Tibial nerve (tissue), 4 donors: Measurements from ENCODE around the gene PROK1. TPM values are rescaled to one million over a fixed set of nuclear protein-coding genes. Genes with fewer than 3 reads are reported as not detected.
"Not testable (repeated sequence)": the region's sequence is repeated elsewhere in the genome, so short reads cannot be mapped to it uniquely, and the experiment has no call there.

Experiments used
- DNase-seq, 2 donors: peaks; one replicate each; pipeline ENCODE4 v3.0.0-alpha.2; 2019; ENCODE audit warnings: low spot score in 2 of 2
- H3K27ac ChIP-seq, 4 donors: fragments of 200-600 bp; sonication (generic) in 3 of 4; one replicate each; pipeline ENCODE4 v1.5.1; 2017 to 2019; ENCODE audit warnings: mild to moderate bottlenecking in 1 of 4
- H3K27me3 ChIP-seq, 2 donors: fragments of 200-600 bp; sonication (generic) in 1 of 2; one replicate each; pipeline versions ENCODE4 v1.5.1 to v1.6.0; 2017 to 2019
- H3K36me3 ChIP-seq, 3 donors: fragments of 200-600 bp; sonication (generic); one replicate each; pipeline ENCODE4 v1.5.1; 2018 to 2019
- H3K4me1 ChIP-seq, 4 donors: fragments of 200-600 bp; sonication (generic) in 3 of 4; one replicate each; pipeline ENCODE4 v1.5.1; 2017 to 2019
- H3K4me3 ChIP-seq, 4 donors: fragments of 200-600 bp; sonication (generic) in 3 of 4; one replicate each; pipeline ENCODE4 v1.5.1; 2017 to 2019; ENCODE audit warnings: mild to moderate bottlenecking in 1 of 4, moderate library complexity in 1 of 4
- H3K9me3 ChIP-seq, 4 donors: fragments of 200-600 bp; sonication (generic) in 3 of 4; one replicate each; pipeline ENCODE4 v1.5.1; 2017 to 2019
- EP300 ChIP-seq, 2 donors: sonication (generic); formaldehyde crosslinking; IDR thresholded peaks; one replicate each; pipeline ENCODE4 v1.6.1; 2017; ENCODE audit warnings: antibody characterized with exemption in 2 of 2, mild to moderate bottlenecking in 1 of 2
- POLR2A ChIP-seq, 2 donors: fragments of 450-650 bp; IDR thresholded peaks; one replicate each; pipeline ENCODE4 v1.6.1; 2017; ENCODE audit warnings: antibody characterized with exemption in 2 of 2, mild to moderate bottlenecking in 2 of 2, moderate library complexity in 2 of 2
- WGBS, 2 donors: methylation state at CpG; one replicate each; pipeline ENCODE4 v1.1.5; 2018; 5-methylcytosine and 5-hydroxymethylcytosine counted together
- total RNA-seq, 4 donors: library from RNA; depleted of rRNA; stranded (reverse); fragments of >200 nt; gene quantifications; one replicate each; pipeline ENCODE4 v1.1.0, GENCODE V29; 2016
- TF ChIP-seq, protein P1 (sequence below), 5 experiments: fragments of 200-600 bp in 3 of 5; fragments of 450-650 bp in 2 of 5; sonication (generic) in 3 of 5; IDR thresholded peaks; one replicate each; pipeline ENCODE4 v1.5.1; 2016 to 2019; ENCODE audit warnings: antibody characterized with exemption in 5 of 5, mild to moderate bottlenecking in 3 of 5, moderate library complexity in 2 of 5

Gene PROK1
- total RNA-seq, 4 donors from 2014 or later, result 1.2 to 6.9 (median 4.6) TPM; not detected in 1

- Histone ChIP-seq H3K4me1 (peaks cover 0 to 38% (median 10%) of the 10 kb centered on the region in 4 donors), H3K36me3 (peaks cover 0 to 21% (median 0%) of the 10 kb centered on the region in 3 donors), H3K27ac (peak overlapping the region in 3 of 4 donors; percentile 98 to 99 (median 99)), H3K4me3 (peak overlapping the region in 3 of 4 donors; percentile 79 to 99 (median 93)), H3K9me3 (no peaks in the 10 kb centered on the region), H3K27me3 (no peaks in the 10 kb centered on the region)
- DNase-seq, result no peak
- 85 to 87% methylated on average over 8 of the region's 8 CpGs for WGBS, 2 donors
- TF ChIP-seq, protein P1, sequence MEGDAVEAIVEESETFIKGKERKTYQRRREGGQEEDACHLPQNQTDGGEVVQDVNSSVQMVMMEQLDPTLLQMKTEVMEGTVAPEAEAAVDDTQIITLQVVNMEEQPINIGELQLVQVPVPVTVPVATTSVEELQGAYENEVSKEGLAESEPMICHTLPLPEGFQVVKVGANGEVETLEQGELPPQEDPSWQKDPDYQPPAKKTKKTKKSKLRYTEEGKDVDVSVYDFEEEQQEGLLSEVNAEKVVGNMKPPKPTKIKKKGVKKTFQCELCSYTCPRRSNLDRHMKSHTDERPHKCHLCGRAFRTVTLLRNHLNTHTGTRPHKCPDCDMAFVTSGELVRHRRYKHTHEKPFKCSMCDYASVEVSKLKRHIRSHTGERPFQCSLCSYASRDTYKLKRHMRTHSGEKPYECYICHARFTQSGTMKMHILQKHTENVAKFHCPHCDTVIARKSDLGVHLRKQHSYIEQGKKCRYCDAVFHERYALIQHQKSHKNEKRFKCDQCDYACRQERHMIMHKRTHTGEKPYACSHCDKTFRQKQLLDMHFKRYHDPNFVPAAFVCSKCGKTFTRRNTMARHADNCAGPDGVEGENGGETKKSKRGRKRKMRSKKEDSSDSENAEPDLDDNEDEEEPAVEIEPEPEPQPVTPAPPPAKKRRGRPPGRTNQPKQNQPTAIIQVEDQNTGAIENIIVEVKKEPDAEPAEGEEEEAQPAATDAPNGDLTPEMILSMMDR (IDR thresholded peaks at IDR 0.05), result no peak
- TF ChIP-seq POLR2A (IDR thresholded peaks at IDR 0.05), result no peak
- no peak for TF ChIP-seq EP300 (IDR thresholded peaks at IDR 0.05)
Measured at GRCh38 chr1:110408488-110408887, 42.5 kb upstream of the PROK1 start.

DNA sequence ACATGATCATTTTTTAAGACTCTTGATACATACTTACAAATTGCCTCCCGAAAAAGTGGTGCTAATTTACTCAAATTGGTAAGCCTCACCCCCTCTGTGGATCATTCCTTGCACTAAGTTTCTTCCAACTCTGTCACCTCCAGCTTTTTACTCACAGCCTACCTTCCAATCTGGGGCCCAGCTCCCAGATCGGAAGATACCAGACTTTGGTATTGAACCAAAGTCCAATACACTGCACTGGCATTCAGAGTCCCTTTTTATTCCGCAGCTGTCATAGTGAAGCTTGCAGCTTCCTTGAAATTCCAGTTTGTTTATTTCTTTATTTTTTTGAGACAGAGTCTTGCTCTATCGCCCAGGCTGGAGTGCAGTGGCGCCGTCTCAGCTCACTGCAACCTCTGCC, 41.6 kb upstream of the PROK1 start:
- no peak for DNase-seq
- Histone ChIP-seq H3K4me1 (peaks cover 0 to 39% (median 10%) of the 10 kb centered on the region in 4 donors), H3K4me3 (no peak overlapping the region), H3K27me3 (no peaks in the 10 kb centered on the region), H3K27ac (no peak overlapping the region), H3K9me3 (no peaks in the 10 kb centered on the region), H3K36me3 (peaks cover 0 to 12% (median 0%) of the 10 kb centered on the region in 3 donors)
- TF ChIP-seq, protein P1 (IDR thresholded peaks at IDR 0.05), result no peak
- TF ChIP-seq POLR2A (IDR thresholded peaks at IDR 0.05) (no peak), EP300 (IDR thresholded peaks at IDR 0.05) (no peak)
- WGBS, 2 donors, result 92 to 98% methylated on average over 6 of the region's 6 CpGs

DNA sequence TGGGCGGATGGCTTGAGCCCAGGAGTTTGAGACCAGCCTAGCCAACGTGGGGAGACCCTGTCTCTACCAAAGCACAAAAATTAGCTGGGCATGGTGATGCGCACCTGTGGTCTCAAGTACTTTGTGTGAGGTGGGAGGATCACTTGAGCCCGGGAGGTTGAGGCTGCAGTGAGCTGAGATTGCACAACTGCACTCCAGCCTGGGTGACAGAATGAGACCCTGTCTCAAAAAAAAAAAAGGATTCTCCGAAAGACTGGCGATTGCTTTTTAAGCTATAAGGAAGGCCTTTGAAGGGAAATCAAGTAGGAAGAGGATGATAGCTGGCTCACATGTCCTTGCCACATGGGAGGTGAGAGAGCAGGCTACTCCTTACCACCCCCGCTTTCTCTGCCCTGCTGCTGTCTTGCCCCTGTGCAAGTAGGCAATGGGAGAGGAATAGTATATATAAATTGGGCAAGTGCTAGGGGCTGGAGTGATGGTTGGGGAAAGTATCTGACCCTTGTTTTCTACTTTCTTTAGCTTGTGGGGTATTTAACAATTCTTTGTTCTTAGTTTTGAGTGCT, 39.7 kb upstream of the PROK1 start:
- no peak overlapping the region for H3K27ac ChIP-seq

DNA sequence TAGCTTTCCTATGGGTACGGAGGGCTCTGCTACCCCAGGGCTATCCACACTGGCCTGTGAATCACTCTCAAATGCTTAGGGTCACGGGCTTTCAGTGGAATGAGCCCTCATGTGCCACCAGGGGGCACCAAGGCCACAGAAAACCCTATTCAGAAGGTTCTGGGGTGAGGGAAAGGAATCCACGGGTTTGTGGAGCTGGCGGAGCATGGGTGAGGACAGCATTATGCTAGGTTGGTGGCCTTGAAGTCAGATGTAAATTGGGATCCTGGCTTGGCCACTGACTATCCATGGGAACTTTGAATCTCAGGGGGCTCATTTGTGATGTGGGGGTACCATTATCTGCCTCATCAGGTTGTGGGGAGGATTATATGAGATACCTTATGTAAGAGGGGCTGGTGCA, 38.4 kb upstream of the PROK1 start:
- Histone ChIP-seq H3K36me3 (no peaks in the 10 kb centered on the region), H3K9me3 (no peaks in the 10 kb centered on the region), H3K27me3 (no peaks in the 10 kb centered on the region), H3K27ac (peak overlapping the region in 1 of 4 donors; percentile 48), H3K4me1 (peaks cover 0 to 25% (median 2%) of the 10 kb centered on the region in 4 donors), H3K4me3 (no peak overlapping the region)
- WGBS, 2 donors, result 24 to 34% methylated on average over 4 of the region's 4 CpGs
- DNase-seq, result peak; percentile 48 to 76
- TF ChIP-seq POLR2A (IDR thresholded peaks at IDR 0.05) (no peak), EP300 (IDR thresholded peaks at IDR 0.05) (peak in 1 of 2 donors; percentile 39)
- TF ChIP-seq, protein P1 (IDR thresholded peaks at IDR 0.05), result peak; percentile 60 to 77 (median 63)

More for the DNA sequence above, 39.7 kb upstream of the PROK1 start:
- Histone ChIP-seq H3K9me3 (no peaks in the 10 kb centered on the region), H3K4me1 (peaks cover 0 to 30% (median 7%) of the 10 kb centered on the region in 4 donors), H3K4me3 (no peak overlapping the region), H3K36me3 (no peaks in the 10 kb centered on the region), H3K27me3 (no peaks in the 10 kb centered on the region)
- TF ChIP-seq EP300 (IDR thresholded peaks at IDR 0.05), result no peak
- TF ChIP-seq, protein P1 (IDR thresholded peaks at IDR 0.05), result no peak
- no peak for TF ChIP-seq POLR2A (IDR thresholded peaks at IDR 0.05)
- 78% methylated on average over 7 of the region's 7 CpGs for WGBS, 2 donors
- DNase-seq, result no peak

DNA sequence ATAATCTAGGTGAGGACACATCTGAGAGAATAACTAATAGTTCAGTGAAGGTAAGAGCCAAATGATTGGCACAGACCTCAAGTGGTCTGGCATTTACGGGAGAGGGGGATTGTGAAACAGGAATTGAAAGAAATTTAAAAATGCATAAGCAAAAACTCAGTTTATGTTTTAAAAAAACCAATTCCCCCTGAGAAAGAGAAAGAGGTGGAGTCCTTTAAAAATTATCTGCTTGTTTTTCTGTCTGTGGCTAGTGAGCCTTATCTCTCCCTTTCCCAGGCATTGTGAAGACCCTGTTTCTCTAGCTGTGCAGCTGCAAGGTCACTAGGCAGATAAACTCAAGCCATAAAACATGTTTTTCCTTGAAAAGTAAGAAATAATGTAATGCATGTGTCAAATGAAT, 37.9 kb upstream of the PROK1 start:
- Histone ChIP-seq H3K27ac (peak overlapping the region in 1 of 4 donors; percentile 48), H3K4me1 (peaks cover 0 to 25% (median 2%) of the 10 kb centered on the region in 4 donors)
- not testable (repeated sequence) for DNase-seq, H3K4me3 ChIP-seq, H3K36me3 ChIP-seq, H3K9me3 ChIP-seq, H3K27me3 ChIP-seq
- 70 to 73% methylated on average over 1 of the region's 1 CpG for WGBS, 2 donors
